A549 (cell line): ENCODE results near the gene PODNL1.

ENCODE experiments used
- CTCF ChIP-seq: fragments of >200 bp; sonication (Bioruptor Twin); formaldehyde crosslinking; IDR thresholded peaks from 3 replicates; pipeline ENCODE4 v1.5.1; 2016
- JUN ChIP-seq, 2 experiments: fragments of >200 bp; sonication (Bioruptor Twin); formaldehyde crosslinking; IDR thresholded peaks; 2 replicates in 1 of 2; 3 replicates in 1 of 2; pipeline ENCODE4 v1.6.1; 2016 to 2017
- MYC ChIP-seq: IDR thresholded peaks from 2 replicates; pipeline ENCODE4 v1.6.1; 2012; ENCODE audit warnings: mild to moderate bottlenecking, inconsistent platforms, low read length, improper control_type of control experiment, borderline replicate concordance

DNA sequence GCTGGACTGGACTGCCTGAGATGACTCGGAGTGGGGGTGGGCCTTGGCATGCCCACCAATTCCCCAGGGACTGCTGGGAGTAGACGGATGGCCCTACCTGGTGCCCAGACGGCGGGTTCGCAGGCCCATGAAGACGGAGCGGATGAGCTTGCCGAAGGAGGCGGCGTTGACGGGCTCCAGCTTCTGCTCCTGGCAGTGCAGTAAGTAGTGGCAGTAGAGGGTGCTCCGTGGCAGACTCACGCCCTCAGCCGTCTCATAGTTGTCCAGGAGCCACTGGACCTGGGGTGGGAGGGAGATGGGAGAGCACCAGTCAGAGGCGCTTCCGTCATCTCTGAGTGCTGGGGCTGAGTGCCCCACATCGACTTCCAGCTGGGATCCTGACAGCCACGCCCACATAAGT lies 31.7 kb upstream of the PODNL1 start:
- no peak for TF ChIP-seq MYC
- TF ChIP-seq CTCF = no peak
- TF ChIP-seq JUN (IDR thresholded peaks at IDR 0.05) = no peak
